KMS-11 (cell line): ENCODE measurements around the gene TMOD1.

Experiments used
- H2AFZ ChIP-seq: fragments of 200-600 bp; sonication (generic); 2 replicates; pipeline ENCODE4 v1.6.1; 2016; ENCODE audit warnings: antibody characterized with exemption, mixed run types, low read depth
- H3K27ac ChIP-seq: fragments of 200-600 bp; sonication (generic); 2 replicates; pipeline ENCODE4 v1.6.1; 2016; ENCODE audit warnings: mild to moderate bottlenecking, mixed run types
- H3K27me3 ChIP-seq: fragments of 200-600 bp; sonication (generic); 2 replicates; pipeline ENCODE4 v1.6.1; 2017; ENCODE audit warnings: mild to moderate bottlenecking, low read depth, mixed run types, moderate library complexity; ENCODE audit not compliant: insufficient read depth
- H3K36me3 ChIP-seq: fragments of 200-600 bp; sonication (generic); 2 replicates; pipeline ENCODE4 v1.6.1; 2017; ENCODE audit warnings: mild to moderate bottlenecking, mixed run types; ENCODE audit not compliant: insufficient read depth
- H3K4me1 ChIP-seq: fragments of 200-600 bp; sonication (generic); 2 replicates; pipeline ENCODE4 v1.6.1; 2016; ENCODE audit warnings: mild to moderate bottlenecking, low read depth, mixed run types; ENCODE audit not compliant: poor library complexity, severe bottlenecking
- H3K4me2 ChIP-seq: fragments of 200-600 bp; sonication (generic); 2 replicates; pipeline ENCODE4 v1.7.0; 2016; ENCODE audit warnings: mild to moderate bottlenecking, mixed run types
- H3K4me3 ChIP-seq: fragments of 200-600 bp; sonication (generic); IDR thresholded peaks from 2 replicates; pipeline ENCODE4 v1.6.1; 2017; ENCODE audit warnings: low read depth, low read length, mixed read lengths; ENCODE audit not compliant: insufficient read depth
- H3K79me2 ChIP-seq: fragments of 200-600 bp; sonication (generic); 2 replicates; pipeline ENCODE4 v1.6.1; 2016; ENCODE audit warnings: low read depth, mixed run types; ENCODE audit not compliant: insufficient read depth
- H3K9ac ChIP-seq: fragments of 200-600 bp; sonication (generic); 2 replicates; pipeline ENCODE4 v1.6.1; 2016; ENCODE audit warnings: mild to moderate bottlenecking, mixed run types
- H4K20me1 ChIP-seq: fragments of 200-600 bp; sonication (generic); 2 replicates; pipeline ENCODE4 v1.6.1; 2016; ENCODE audit warnings: mild to moderate bottlenecking, mixed run types; ENCODE audit not compliant: insufficient read depth
- TF ChIP-seq, protein P1 (sequence below): fragments of 200-600 bp; sonication (generic); conservative IDR thresholded peaks from 2 replicates; pipeline ENCODE4 v1.6.1; 2017; ENCODE audit warnings: low read depth, mild to moderate bottlenecking, antibody characterized with exemption, low read length, moderate library complexity, mixed read lengths

Gene TMOD1

DNA sequence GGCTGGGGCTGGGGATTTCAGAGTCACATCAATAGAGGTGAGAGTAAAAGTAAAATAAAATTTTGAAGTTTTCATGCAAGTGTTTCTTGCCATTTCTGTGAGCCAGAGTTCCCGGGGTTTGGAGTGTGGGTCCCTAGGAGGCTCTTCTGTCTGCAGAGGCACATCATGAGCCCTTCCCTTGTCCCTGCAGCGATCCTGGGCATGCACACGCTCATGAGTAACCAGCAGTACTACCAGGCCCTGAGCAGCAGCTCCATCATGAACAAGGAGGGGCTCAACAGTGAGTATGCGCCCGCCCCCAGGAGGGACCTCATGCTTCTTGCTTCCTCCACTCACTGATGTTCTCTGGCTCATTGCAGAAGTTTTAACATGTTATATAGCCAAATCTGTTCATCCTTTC is 61.1 kb downstream of the TMOD1 start:
- Histone ChIP-seq H2AFZ (no peak overlapping the region), H3K4me1 (peaks cover 37% of the 10 kb centered on the region), H3K79me2 (no peaks in the 10 kb centered on the region), H3K27me3 (no peaks in the 10 kb centered on the region), H3K4me3 (no peak overlapping the region), H4K20me1 (no peaks in the 10 kb centered on the region), H3K36me3 (no peaks in the 10 kb centered on the region), H3K4me2 (no peak overlapping the region), H3K27ac (no peak overlapping the region), H3K9ac (no peak overlapping the region)
- TF ChIP-seq, protein P1, sequence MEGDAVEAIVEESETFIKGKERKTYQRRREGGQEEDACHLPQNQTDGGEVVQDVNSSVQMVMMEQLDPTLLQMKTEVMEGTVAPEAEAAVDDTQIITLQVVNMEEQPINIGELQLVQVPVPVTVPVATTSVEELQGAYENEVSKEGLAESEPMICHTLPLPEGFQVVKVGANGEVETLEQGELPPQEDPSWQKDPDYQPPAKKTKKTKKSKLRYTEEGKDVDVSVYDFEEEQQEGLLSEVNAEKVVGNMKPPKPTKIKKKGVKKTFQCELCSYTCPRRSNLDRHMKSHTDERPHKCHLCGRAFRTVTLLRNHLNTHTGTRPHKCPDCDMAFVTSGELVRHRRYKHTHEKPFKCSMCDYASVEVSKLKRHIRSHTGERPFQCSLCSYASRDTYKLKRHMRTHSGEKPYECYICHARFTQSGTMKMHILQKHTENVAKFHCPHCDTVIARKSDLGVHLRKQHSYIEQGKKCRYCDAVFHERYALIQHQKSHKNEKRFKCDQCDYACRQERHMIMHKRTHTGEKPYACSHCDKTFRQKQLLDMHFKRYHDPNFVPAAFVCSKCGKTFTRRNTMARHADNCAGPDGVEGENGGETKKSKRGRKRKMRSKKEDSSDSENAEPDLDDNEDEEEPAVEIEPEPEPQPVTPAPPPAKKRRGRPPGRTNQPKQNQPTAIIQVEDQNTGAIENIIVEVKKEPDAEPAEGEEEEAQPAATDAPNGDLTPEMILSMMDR = no peak

DNA sequence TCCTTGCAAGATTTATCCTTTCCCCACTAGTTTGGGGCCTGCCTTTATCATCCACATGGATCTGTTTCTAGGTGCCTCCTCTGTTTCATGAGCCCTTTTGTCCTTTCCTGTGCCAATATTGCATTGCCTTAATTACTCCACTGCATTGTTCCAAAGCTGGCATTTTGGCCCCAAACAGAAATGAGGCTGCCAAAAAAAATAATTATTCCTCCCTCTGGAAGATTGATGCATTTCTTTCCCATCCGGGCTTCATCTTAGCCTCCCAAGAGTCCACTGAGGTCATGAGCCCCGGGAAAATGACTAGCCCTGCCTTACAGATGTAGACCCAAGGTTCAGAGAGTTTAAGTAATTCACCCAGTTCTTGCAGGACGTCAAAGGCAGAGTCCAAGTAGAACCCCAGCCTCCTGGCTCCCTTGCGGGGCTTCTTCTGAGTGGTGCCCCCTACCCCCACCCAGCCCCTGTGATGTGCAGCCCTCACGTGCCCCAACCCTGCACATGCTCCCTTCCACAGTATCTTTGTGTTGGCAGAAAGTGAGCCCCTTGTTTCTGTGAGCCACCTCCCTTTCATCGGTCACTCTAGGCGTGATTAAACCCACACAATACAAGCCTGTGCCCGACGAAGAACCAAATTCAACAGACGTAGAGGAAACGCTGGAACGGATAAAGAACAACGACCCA is 62.1 kb downstream of the TMOD1 start:
- H3K4me1 ChIP-seq = peaks cover 27% of the 10 kb centered on the region
- no peaks in the 10 kb centered on the region for H3K27me3 ChIP-seq
- no peaks in the 10 kb centered on the region for H3K36me3 ChIP-seq
- TF ChIP-seq, protein P1 = no peak
- no peak overlapping the region for H3K4me2 ChIP-seq
- H3K4me3 ChIP-seq = no peak overlapping the region
- no peaks in the 10 kb centered on the region for H4K20me1 ChIP-seq
- no peak overlapping the region for H3K9ac ChIP-seq
- H3K27ac ChIP-seq = no peak overlapping the region
- no peak overlapping the region for H2AFZ ChIP-seq
- no peaks in the 10 kb centered on the region for H3K79me2 ChIP-seq

DNA sequence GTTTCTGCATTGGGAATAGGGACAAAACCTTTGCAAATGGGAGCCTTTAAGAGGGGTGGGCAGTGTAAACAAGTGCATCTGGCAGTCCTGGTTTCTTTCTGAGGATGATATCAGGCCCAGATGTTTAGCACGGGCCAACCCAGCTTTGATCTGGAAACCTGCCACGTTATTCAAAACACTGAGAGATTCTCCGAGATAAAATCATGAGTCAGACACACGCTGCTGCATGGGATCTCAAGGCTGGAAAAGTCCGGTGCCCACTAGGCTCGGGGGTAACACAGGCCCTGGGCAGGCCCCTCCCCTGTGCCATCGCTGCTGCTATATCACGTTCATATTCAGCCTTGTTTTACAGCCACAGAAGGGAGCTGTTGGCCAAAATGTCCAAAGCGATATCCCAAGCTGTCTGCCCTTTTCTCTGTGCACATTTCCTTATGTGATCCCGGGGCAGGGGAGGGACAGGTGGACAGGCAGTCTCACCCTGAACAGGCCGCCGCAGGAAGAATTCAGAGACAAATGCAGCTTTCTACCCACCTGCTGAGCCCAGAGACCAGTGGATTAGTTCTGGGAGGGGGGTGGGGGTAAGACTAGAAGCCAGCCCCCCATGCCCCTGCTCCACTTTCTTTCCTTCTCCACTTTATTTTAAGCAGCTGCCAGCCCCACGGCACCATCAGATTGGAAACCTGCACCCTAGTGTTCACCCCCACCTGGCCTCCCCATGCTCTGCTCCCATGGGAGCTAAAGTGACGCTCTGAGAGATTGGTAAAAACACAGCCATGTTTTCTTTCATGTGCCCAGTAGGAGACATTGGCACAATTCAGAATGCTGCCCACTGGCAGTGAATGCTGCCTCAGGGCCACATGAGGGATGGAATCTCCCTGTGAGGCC is 63.1 kb downstream of the TMOD1 start:
- TF ChIP-seq, protein P1 = no peak
- H3K4me2 ChIP-seq = no peak overlapping the region
- no peaks in the 10 kb centered on the region for H3K36me3 ChIP-seq
- no peaks in the 10 kb centered on the region for H4K20me1 ChIP-seq
- H3K4me3 ChIP-seq = no peak overlapping the region
- no peaks in the 10 kb centered on the region for H3K27me3 ChIP-seq
- H3K79me2 ChIP-seq = no peaks in the 10 kb centered on the region
- no peak overlapping the region for H3K27ac ChIP-seq
- no peak overlapping the region for H3K9ac ChIP-seq
- H3K4me1 ChIP-seq = peaks cover 21% of the 10 kb centered on the region
- no peak overlapping the region for H2AFZ ChIP-seq

DNA sequence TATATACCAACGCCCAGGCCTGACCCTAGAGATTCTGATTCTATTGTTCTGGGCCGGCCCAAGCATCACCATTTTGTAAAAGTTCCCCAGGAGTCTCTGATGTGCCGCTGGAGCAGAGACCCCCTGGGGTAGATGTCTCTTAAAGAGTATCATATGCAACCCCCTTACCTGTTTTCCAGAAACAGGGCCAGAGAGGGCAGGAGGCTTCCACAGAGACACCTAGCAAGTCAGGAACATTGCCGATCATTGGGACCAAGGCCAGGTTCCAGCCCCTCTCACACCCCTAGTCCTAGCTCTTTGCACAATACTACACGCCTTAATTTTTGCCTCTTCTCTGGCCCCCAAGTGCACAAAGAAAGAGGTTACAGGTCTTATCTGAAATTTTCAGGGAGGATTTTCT is 63.8 kb downstream of the TMOD1 start:
- Histone ChIP-seq H3K4me3 (no peak overlapping the region), H2AFZ (no peak overlapping the region), H3K4me1 (peaks cover 14% of the 10 kb centered on the region), H3K79me2 (no peaks in the 10 kb centered on the region), H4K20me1 (no peaks in the 10 kb centered on the region), H3K27me3 (no peaks in the 10 kb centered on the region), H3K4me2 (no peak overlapping the region), H3K36me3 (no peaks in the 10 kb centered on the region), H3K27ac (no peak overlapping the region), H3K9ac (no peak overlapping the region)
- TF ChIP-seq, protein P1 = no peak
